Suprapubic skin (tissue), 3 donors: ENCODE measurements around the gene RASA1.

Source experiments
- CTCF ChIP-seq, 2 donors: fragments of 200-600 bp in 1 of 2; fragments of 450-650 bp in 1 of 2; sonication (generic) in 1 of 2; IDR thresholded peaks; one replicate each; pipeline ENCODE4 v1.5.1; 2016 to 2019; ENCODE audit warnings: antibody characterized with exemption in 2 of 2, mild to moderate bottlenecking in 1 of 2, moderate library complexity in 1 of 2
- EP300 ChIP-seq: sonication (generic); formaldehyde crosslinking; IDR thresholded peaks from one replicate; pipeline ENCODE4 v1.6.1; 2017; ENCODE audit warnings: antibody characterized with exemption
- POLR2A ChIP-seq, 2 donors: fragments of 450-650 bp; IDR thresholded peaks; one replicate each; pipeline ENCODE4 v1.6.1; 2017; ENCODE audit warnings: antibody characterized with exemption in 2 of 2, mild to moderate bottlenecking in 2 of 2, moderate library complexity in 2 of 2

- TF ChIP-seq POLR2A (IDR thresholded peaks at IDR 0.05) (no peak), CTCF (IDR thresholded peaks at IDR 0.05) (no peak), EP300 (no peak)
Observed at GRCh38 chr5:87390075-87390474, 122.4 kb downstream of the RASA1 start.
